ENCODE data around the gene S100A6.

S100A6 gene

GRCh38 chr1:153553830-153554541 lies 18.2 kb upstream of the S100A6 start:
- no peak for DNase-seq (ENCODE audit: extremely low read depth, low read depth)
- TF ChIP-seq CTCF (IDR thresholded peaks at IDR 0.05; ENCODE audit: low read depth, low read length, missing control alignments) = no peak

GRCh38 chr1:153553096-153553495 lies 17.3 kb upstream of the S100A6 start:
- DNase-seq (ENCODE audit: extremely low read depth, low read depth) = no peak
- no peak for TF ChIP-seq CTCF (IDR thresholded peaks at IDR 0.05; ENCODE audit: low read depth, low read length, missing control alignments)
- H3K4me3 ChIP-seq (replicated peaks; ENCODE audit: low read depth, low read length) = no peak overlapping the region

More at GRCh38 chr1:153553830-153554541, 18.2 kb upstream of the S100A6 start:
- H3K4me3 ChIP-seq (replicated peaks; ENCODE audit: low read depth, low read length) = no peak overlapping the region

GRCh38 chr1:153552335-153552734 lies 16.5 kb upstream of the S100A6 start:
- TF ChIP-seq CTCF (IDR thresholded peaks at IDR 0.05; ENCODE audit: low read depth, low read length, missing control alignments) = no peak
- no peak for DNase-seq (ENCODE audit: extremely low read depth, low read depth)
- H3K4me3 ChIP-seq (replicated peaks; ENCODE audit: low read depth, low read length) = no peak overlapping the region

DNA sequence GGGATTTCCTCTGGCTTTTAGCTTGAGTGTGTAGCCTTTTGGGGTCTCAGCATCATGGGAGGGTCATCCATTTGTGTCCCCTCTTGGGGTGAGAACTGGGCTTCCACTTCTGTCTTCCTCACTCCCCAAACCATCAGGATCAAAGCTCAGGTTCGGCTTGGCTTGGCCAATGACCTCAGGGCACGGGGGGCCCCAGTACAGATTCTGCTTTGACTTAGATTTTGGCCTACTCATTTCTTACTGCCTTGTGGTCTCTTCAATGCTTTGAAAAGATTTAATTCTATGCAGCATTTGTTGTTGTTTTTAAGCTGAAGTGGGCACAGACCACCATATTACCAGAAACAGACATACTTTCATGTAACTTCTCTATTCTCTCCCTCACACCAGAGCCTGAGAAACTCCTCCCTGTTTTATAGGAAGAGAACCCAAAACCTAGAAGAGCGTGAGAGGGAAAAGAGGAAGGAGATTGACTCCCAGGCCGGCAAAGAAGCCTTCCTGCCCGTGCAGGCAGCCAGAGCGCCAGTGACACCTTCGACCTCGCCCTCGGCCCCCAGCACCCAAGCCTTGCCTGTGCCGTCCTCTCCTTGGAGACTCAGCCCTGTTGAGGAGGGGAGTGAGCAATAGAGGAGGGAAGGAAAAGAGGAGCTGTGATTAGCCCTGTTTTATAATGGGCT lies 15.2 kb upstream of the S100A6 start:
- TF ChIP-seq CTCF (IDR thresholded peaks at IDR 0.05; ENCODE audit: low read depth, low read length, missing control alignments) = no peak
- no peak for DNase-seq (ENCODE audit: extremely low read depth, low read depth)
- H3K4me3 ChIP-seq (replicated peaks; ENCODE audit: low read depth, low read length) = no peak overlapping the region

GRCh38 chr1:153550398-153550758 lies 14.6 kb upstream of the S100A6 start:
- no peak for TF ChIP-seq CTCF (IDR thresholded peaks at IDR 0.05; ENCODE audit: low read depth, low read length, missing control alignments)
- no peak for DNase-seq (ENCODE audit: extremely low read depth, low read depth)
- no peak overlapping the region for H3K4me3 ChIP-seq (replicated peaks; ENCODE audit: low read depth, low read length)

- no peak for TF ChIP-seq CTCF (IDR thresholded peaks at IDR 0.05; ENCODE audit: low read depth, low read length, missing control alignments)
- H3K4me3 ChIP-seq (replicated peaks; ENCODE audit: low read depth, low read length) = no peak overlapping the region
- no peak for DNase-seq (ENCODE audit: extremely low read depth, low read depth)
Measured at GRCh38 chr1:153549741-153550397, 14.1 kb upstream of the S100A6 start.
